Keratinocyte (primary cell): ENCODE data around the gene VEZT. TPM values are rescaled to one million over a fixed set of nuclear protein-coding genes. Genes with fewer than 3 reads are reported as not detected.

Experiments used
- DNase-seq: peaks from one replicate; pipeline ENCODE4 v3.0.0-alpha.2; 2011; ENCODE audit warnings: low read depth, missing footprints, low spot score
- FAIRE-seq: peaks from 2 replicates; lab custom pipeline; 2011; peaks lifted over from hg19 to GRCh38; lab: Jason Lieb, UNC
- H2AFZ ChIP-seq: 2 replicates; pipeline ENCODE4 v1.6.0; 2012; ENCODE audit warnings: low read length, control low read depth, inconsistent platforms; ENCODE audit not compliant: control insufficient read depth
- H3K27ac ChIP-seq: 2 replicates; pipeline ENCODE4 v1.5.1; 2011; ENCODE audit warnings: low read length; ENCODE audit not compliant: control insufficient read depth, insufficient read depth
- H3K27me3 ChIP-seq: 3 replicates; pipeline ENCODE4 v1.6.0; 2011; ENCODE audit warnings: low read length; ENCODE audit not compliant: control insufficient read depth, insufficient read depth; ENCODE audit errors: extremely low read depth
- H3K36me3 ChIP-seq, 2 experiments: 2 replicates in 1 of 2; 3 replicates in 1 of 2; pipeline ENCODE4 v1.5.1; 2011; ENCODE audit warnings: low read length in 2 of 2, mild to moderate bottlenecking in 1 of 2; ENCODE audit not compliant: control insufficient read depth in 2 of 2, insufficient read depth in 2 of 2; ENCODE audit errors: extremely low read depth in 1 of 2
- H3K4me1 ChIP-seq: 3 replicates; pipeline ENCODE4 v1.5.1; 2011; ENCODE audit warnings: low read length; ENCODE audit not compliant: control insufficient read depth, insufficient read depth; ENCODE audit errors: extremely low read depth
- H3K4me2 ChIP-seq: 3 replicates; pipeline ENCODE4 v1.6.0; 2011; ENCODE audit warnings: low read depth, low read length; ENCODE audit not compliant: control insufficient read depth, insufficient read depth; ENCODE audit errors: extremely low read depth
- H3K4me3 ChIP-seq, 3 experiments: fragments of 200-600 bp in 1 of 3; sonication (generic) in 1 of 3; 2 replicates in 2 of 3; 3 replicates in 1 of 3; pipeline ENCODE4 v1.5.1; 2011 to 2016; ENCODE audit warnings: low read length in 3 of 3, mild to moderate bottlenecking in 3 of 3, control low read depth in 2 of 3, inconsistent platforms in 1 of 3, low read depth in 1 of 3, mixed read lengths in 1 of 3, mixed run types in 1 of 3, moderate library complexity in 1 of 3; ENCODE audit not compliant: control insufficient read depth in 2 of 3, insufficient read depth in 2 of 3; ENCODE audit errors: extremely low read depth in 1 of 3
- H3K79me2 ChIP-seq: 2 replicates; pipeline ENCODE4 v1.6.0; 2012; ENCODE audit warnings: low read length; ENCODE audit not compliant: control insufficient read depth, insufficient read depth
- H3K9ac ChIP-seq: 3 replicates; pipeline ENCODE4 v1.6.0; 2011; ENCODE audit warnings: low read length; ENCODE audit not compliant: control insufficient read depth, insufficient read depth; ENCODE audit errors: extremely low read depth
- H3K9me1 ChIP-seq: 3 replicates; pipeline ENCODE4 v1.6.0; 2011; ENCODE audit warnings: low read length; ENCODE audit not compliant: control insufficient read depth, insufficient read depth; ENCODE audit errors: extremely low read depth
- H3K9me3 ChIP-seq: 2 replicates; pipeline ENCODE4 v1.5.1; 2012; ENCODE audit warnings: low read depth, low read length; ENCODE audit not compliant: control insufficient read depth
- H4K20me1 ChIP-seq: 3 replicates; pipeline ENCODE4 v1.6.0; 2011; ENCODE audit warnings: low read length; ENCODE audit not compliant: control insufficient read depth, insufficient read depth; ENCODE audit errors: extremely low read depth
- EZH2 ChIP-seq: IDR thresholded peaks from one replicate; pipeline ENCODE4 v1.6.1; 2012; ENCODE audit warnings: inconsistent platforms, mild to moderate bottlenecking, low read length, moderate library complexity
- dilution Hi-C: fragments of 300-500 bp; cut with MboI; formaldehyde crosslinking; loops from one replicate; pipeline ENCODE4 v1.7.0; 2020; ENCODE audit warnings: low sequenced_read_pairs; ENCODE audit not compliant: extremely low pct_ligation_motif_present
- polyA plus RNA-seq, 5 experiments: library from polyadenylated mRNA; depleted of rRNA in 3 of 5; stranded (reverse) in 3 of 5; stranded (forward) in 1 of 5; unstranded in 1 of 5; fragments of >200 nt; gene quantifications; 1 replicate in 1 of 5; 2 replicates in 3 of 5; 3 replicates in 1 of 5; pipeline versions ENCODE4 v1.2.1 to v1.2.3, GENCODE V29; 2011 to 2012; ENCODE audit warnings: missing spikeins in 2 of 5, low read depth in 1 of 5, low replicate concordance in 1 of 5
- small RNA-seq, 3 experiments: library from RNA; depleted of rRNA; stranded (forward); fragments of <200 nt; gene quantifications; one replicate each; pipeline ENCODE3, GENCODE V24; 2012; ENCODE audit warnings: low read depth in 3 of 3, low replicate concordance in 1 of 3; ENCODE audit not compliant: insufficient read length in 3 of 3
- TF ChIP-seq, protein P1 (sequence below), 3 experiments: IDR thresholded peaks in 1 of 3; conservative IDR thresholded peaks in 1 of 3; optimal IDR thresholded peaks in 1 of 3; 2 replicates in 2 of 3; 3 replicates in 1 of 3; pipeline versions ENCODE3 to v1.5.1; 2011; ENCODE audit warnings: low read length in 3 of 3, mild to moderate bottlenecking in 3 of 3, moderate library complexity in 2 of 3, control low read depth in 1 of 3, inconsistent platforms in 1 of 3; ENCODE audit not compliant: insufficient read depth in 2 of 3; ENCODE audit errors: extremely low read depth in 1 of 3

VEZT gene
- polyA plus RNA-seq, 1 donor (not counting 4 experiments of a cell fraction or from before 2014, with no cell fraction given), result 169 TPM

DNA sequence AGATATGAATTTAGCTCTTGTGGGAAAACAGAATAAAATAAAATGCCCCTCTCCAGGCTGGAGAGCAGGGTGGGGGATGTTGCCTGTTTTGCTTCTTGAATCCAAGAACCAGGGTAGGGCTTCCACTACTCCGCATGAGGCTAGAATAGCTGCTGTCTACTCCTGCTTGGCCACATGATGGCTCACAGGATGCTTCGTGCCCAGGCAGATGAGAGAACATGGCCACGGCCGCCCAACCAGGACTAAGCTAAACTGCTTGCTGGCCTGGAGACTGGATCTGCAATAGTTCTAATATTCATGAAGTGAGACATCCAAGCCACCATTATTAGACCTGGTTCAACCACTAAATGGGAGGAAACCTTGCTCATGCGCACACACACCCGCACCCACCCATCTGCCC, 134.1 kb downstream of the VEZT start:
- FAIRE-seq (no peak), DNase-seq (no peak)
- no peaks in the 10 kb centered on the region for H3K79me2 ChIP-seq
- no peak overlapping the region for H3K27ac ChIP-seq
- dilution Hi-C loops, result no loop called here
- TF ChIP-seq, protein P1, sequence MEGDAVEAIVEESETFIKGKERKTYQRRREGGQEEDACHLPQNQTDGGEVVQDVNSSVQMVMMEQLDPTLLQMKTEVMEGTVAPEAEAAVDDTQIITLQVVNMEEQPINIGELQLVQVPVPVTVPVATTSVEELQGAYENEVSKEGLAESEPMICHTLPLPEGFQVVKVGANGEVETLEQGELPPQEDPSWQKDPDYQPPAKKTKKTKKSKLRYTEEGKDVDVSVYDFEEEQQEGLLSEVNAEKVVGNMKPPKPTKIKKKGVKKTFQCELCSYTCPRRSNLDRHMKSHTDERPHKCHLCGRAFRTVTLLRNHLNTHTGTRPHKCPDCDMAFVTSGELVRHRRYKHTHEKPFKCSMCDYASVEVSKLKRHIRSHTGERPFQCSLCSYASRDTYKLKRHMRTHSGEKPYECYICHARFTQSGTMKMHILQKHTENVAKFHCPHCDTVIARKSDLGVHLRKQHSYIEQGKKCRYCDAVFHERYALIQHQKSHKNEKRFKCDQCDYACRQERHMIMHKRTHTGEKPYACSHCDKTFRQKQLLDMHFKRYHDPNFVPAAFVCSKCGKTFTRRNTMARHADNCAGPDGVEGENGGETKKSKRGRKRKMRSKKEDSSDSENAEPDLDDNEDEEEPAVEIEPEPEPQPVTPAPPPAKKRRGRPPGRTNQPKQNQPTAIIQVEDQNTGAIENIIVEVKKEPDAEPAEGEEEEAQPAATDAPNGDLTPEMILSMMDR (optimal IDR thresholded peaks at IDR 0.05 in 1 of 3, IDR thresholded peaks at IDR 0.05 in 1 of 3, conservative IDR thresholded peaks at IDR 0.05 in 1 of 3; ENCODE audit: extremely low read depth in 1 of 3, insufficient read depth in 2 of 3, low read length in 3 of 3), result peak in 1 of 3 experiments; percentile 10
- TF ChIP-seq EZH2, result no peak
- H3K36me3 ChIP-seq, result no peaks in the 10 kb centered on the region
- no peaks in the 10 kb centered on the region for H3K27me3 ChIP-seq
- no peak overlapping the region for H3K9ac ChIP-seq
- no peaks in the 10 kb centered on the region for H3K4me1 ChIP-seq
- H3K9me3 ChIP-seq, result no peaks in the 10 kb centered on the region
- H2AFZ ChIP-seq, result no peak overlapping the region
- H4K20me1 ChIP-seq, result no peaks in the 10 kb centered on the region
- no peaks in the 10 kb centered on the region for H3K9me1 ChIP-seq
- H3K4me3 ChIP-seq, result no peak overlapping the region
- no peak overlapping the region for H3K4me2 ChIP-seq

Small RNA genes lying within 50 kb of the gene (small RNA-seq; reads per million reads assigned to genes)
- 8.6 to 268 (median 133) reads per million in 3 experiments for gene MIR331
- gene MIR3685, result 0 reads per million in 3 experiments
- 0 reads per million in 3 experiments for gene RF00019
- gene RNU6-808P, result 0 reads per million in 3 experiments

Other genes starting within 250 kb of the VEZT start
- gene NDUFA12, start 214.1 kb upstream of the VEZT start, polyA plus RNA-seq, result 151 to 215 TPM (median 152 TPM) in 3 replicates
- 15.6 to 32.0 TPM (median 25.5 TPM) in 3 replicates for gene NR2C1, start 144.2 kb upstream of the VEZT start, polyA plus RNA-seq
- 40.4 to 54.2 TPM (median 50.8 TPM) in 3 replicates for gene FGD6, start 340 bp upstream of the VEZT start, polyA plus RNA-seq